SU-DHL-6 (cell line): ENCODE measurements around the gene EIF4G1.

Source experiments
- H2AFZ ChIP-seq: fragments of 200-600 bp; sonication (generic); 2 replicates; pipeline ENCODE4 v1.6.1; 2014; ENCODE audit warnings: low read depth, mild to moderate bottlenecking, moderate library complexity, mixed read lengths, antibody characterized with exemption, low read length; ENCODE audit not compliant: severe bottlenecking
- H3F3A ChIP-seq: fragments of 200-600 bp; shearing (Covaris generic); 2 replicates; pipeline ENCODE4 v1.6.0; 2016; ENCODE audit warnings: antibody characterized with exemption, mild to moderate bottlenecking; ENCODE audit not compliant: insufficient read depth
- H3K27ac ChIP-seq: fragments of 200-600 bp; sonication (generic); 2 replicates; pipeline ENCODE4 v1.5.1; 2016; ENCODE audit warnings: low read depth, mild to moderate bottlenecking, low read length, moderate library complexity, mixed read lengths
- H3K27me3 ChIP-seq: fragments of 200-600 bp; sonication (generic), shearing (Covaris generic); 2 replicates; pipeline ENCODE4 v1.6.0; 2014; ENCODE audit warnings: mild to moderate bottlenecking, low read length
- H3K36me3 ChIP-seq: fragments of 200-600 bp; sonication (generic); 2 replicates; pipeline ENCODE4 v1.6.1; 2014; ENCODE audit warnings: mild to moderate bottlenecking, low read length, mixed read lengths
- H3K4me2 ChIP-seq: fragments of 300-600, 200-600 bp; shearing (Covaris generic), sonication (generic); 2 replicates; pipeline ENCODE4 v1.6.0; 2014; ENCODE audit warnings: low read length, low read depth, mild to moderate bottlenecking; ENCODE audit not compliant: poor library complexity, severe bottlenecking
- H3K4me3 ChIP-seq: fragments of 200-600 bp; sonication (generic); 2 replicates; pipeline ENCODE4 v1.5.1; 2014; ENCODE audit warnings: antibody characterized with exemption, low read length, mild to moderate bottlenecking, mixed read lengths; ENCODE audit not compliant: insufficient read depth, poor library complexity, severe bottlenecking
- H3K79me2 ChIP-seq: fragments of 200-600 bp; sonication (generic); 2 replicates; pipeline ENCODE4 v1.6.1; 2014; ENCODE audit warnings: mild to moderate bottlenecking, low read length, moderate library complexity; ENCODE audit not compliant: insufficient read depth
- H3K9ac ChIP-seq: fragments of 200-600 bp; sonication (generic); 2 replicates; pipeline ENCODE4 v1.7.0; 2014; ENCODE audit warnings: mild to moderate bottlenecking, low read length
- H3K9me2 ChIP-seq: fragments of 200-600 bp; sonication (generic); replicated peaks from 2 replicates; pipeline ENCODE4 v1.6.1; 2014; ENCODE audit warnings: low read length; ENCODE audit not compliant: insufficient read depth
- H3K9me3 ChIP-seq: fragments of 200-600 bp; sonication (generic); 2 replicates; pipeline ENCODE4 v1.6.1; 2014; ENCODE audit warnings: low read length, mixed read lengths; ENCODE audit not compliant: insufficient read depth
- H4K20me1 ChIP-seq: fragments of 200-600 bp; sonication (generic); 2 replicates; pipeline ENCODE4 v1.6.1; 2014; ENCODE audit warnings: low read depth, mild to moderate bottlenecking, antibody characterized with exemption, low read length, moderate library complexity, mixed read lengths
- EZH2phosphoT487 ChIP-seq: fragments of 200-600 bp; sonication (generic), shearing (Covaris generic); conservative IDR thresholded peaks from 2 replicates; pipeline ENCODE4 v1.6.1; 2018; ENCODE audit warnings: mild to moderate bottlenecking, antibody characterized with exemption, low read length, moderate library complexity, mixed read lengths
- TF ChIP-seq, protein P1 (sequence below): fragments of 200-600 bp; sonication (generic); IDR thresholded peaks from one replicate; pipeline ENCODE4 v1.5.1; 2017; ENCODE audit warnings: antibody characterized with exemption, mild to moderate bottlenecking, low read length, moderate library complexity; ENCODE audit not compliant: insufficient read depth, poor library complexity, severe bottlenecking

Gene EIF4G1

GRCh38 chr3:184384342-184384741 lies 69.9 kb downstream of the EIF4G1 start:
- no peaks in the 10 kb centered on the region for H4K20me1 ChIP-seq
- H3F3A ChIP-seq, result no peaks in the 10 kb centered on the region
- H3K4me3 ChIP-seq, result no peak overlapping the region
- H3K27me3 ChIP-seq, result no peaks in the 10 kb centered on the region
- no peak overlapping the region for H3K9ac ChIP-seq
- H2AFZ ChIP-seq, result no peak overlapping the region
- no peaks in the 10 kb centered on the region for H3K9me2 ChIP-seq
- TF ChIP-seq, protein P1, sequence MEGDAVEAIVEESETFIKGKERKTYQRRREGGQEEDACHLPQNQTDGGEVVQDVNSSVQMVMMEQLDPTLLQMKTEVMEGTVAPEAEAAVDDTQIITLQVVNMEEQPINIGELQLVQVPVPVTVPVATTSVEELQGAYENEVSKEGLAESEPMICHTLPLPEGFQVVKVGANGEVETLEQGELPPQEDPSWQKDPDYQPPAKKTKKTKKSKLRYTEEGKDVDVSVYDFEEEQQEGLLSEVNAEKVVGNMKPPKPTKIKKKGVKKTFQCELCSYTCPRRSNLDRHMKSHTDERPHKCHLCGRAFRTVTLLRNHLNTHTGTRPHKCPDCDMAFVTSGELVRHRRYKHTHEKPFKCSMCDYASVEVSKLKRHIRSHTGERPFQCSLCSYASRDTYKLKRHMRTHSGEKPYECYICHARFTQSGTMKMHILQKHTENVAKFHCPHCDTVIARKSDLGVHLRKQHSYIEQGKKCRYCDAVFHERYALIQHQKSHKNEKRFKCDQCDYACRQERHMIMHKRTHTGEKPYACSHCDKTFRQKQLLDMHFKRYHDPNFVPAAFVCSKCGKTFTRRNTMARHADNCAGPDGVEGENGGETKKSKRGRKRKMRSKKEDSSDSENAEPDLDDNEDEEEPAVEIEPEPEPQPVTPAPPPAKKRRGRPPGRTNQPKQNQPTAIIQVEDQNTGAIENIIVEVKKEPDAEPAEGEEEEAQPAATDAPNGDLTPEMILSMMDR, result no peak
- no peak for TF ChIP-seq EZH2phosphoT487
- no peak overlapping the region for H3K27ac ChIP-seq
- H3K79me2 ChIP-seq, result no peaks in the 10 kb centered on the region
- no peak overlapping the region for H3K4me2 ChIP-seq
- H3K36me3 ChIP-seq, result no peaks in the 10 kb centered on the region
- H3K9me3 ChIP-seq, result no peaks in the 10 kb centered on the region
